GM18508 (cell line): ENCODE results near the gene CACNB4.
"Not testable (repeated sequence)": the region's sequence is repeated elsewhere in the genome, so short reads cannot be mapped to it uniquely, and the experiment has no call there.

Experiments
- ATAC-seq: cut with Tn5 transposase; IDR thresholded peaks from one replicate; pipeline ENCODE4 v1.9.1; 2021; ENCODE audit warnings: moderate number of reproducible peaks; ENCODE audit not compliant: insufficient read depth, unreplicated experiment

Gene CACNB4

DNA sequence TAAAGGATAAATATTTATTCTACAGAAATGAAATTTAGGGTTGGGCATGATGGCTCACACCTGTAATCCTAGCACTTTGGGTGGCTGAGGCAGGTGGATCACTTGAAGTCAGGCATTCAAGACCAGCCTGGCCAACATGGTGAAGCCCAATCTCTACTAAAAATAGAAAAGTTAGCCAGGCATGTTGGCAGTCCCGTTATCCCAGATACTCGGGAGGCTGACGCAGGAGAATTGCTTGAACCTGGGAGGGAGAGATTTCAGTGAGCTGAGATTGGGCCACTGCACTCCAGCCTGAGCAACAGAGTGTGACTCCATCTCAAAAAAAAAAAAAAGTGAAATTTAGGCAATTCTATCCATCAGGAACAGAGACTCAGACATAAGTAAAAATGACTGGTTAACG is 8.1 kb downstream of the CACNB4 start:
- not testable (repeated sequence) for ATAC-seq

DNA sequence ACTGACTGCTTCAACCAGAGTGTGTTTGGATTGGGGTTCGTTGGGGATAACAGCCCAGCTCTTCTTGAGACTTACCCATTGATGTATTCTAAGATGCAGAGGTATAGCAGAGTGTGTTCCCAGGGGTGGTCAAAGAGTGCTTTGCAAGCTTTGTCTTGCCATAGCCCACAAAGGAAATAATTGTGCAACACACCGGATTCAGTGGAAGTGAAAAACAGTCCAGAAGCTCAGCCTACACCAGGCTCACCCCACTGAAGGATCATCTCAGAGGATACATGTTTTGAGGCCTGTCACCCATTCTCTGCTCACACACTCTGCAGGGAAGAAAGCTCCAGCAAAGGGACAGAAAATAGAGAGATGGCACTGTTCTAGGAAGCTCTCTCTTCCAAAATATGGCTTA is 9.6 kb downstream of the CACNB4 start:
- no peak for ATAC-seq

DNA sequence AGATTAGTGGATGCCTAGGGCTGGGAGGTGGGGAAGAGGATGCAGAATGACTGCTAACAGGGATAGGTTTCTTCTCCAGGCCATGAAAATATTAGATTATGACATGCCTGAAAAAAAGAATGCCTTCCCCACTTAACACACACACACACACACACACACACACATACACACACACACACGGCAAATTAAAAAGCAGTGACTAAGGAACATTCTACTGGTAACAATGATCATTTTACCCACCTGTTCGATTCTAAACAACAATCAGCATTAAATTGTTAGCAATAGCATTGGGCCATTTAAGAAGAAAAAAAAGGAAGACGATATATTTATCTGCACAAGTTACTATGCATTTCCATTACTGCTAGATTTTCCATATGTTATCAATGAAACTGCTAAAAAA is 10.8 kb downstream of the CACNB4 start:
- ATAC-seq, result no peak

DNA sequence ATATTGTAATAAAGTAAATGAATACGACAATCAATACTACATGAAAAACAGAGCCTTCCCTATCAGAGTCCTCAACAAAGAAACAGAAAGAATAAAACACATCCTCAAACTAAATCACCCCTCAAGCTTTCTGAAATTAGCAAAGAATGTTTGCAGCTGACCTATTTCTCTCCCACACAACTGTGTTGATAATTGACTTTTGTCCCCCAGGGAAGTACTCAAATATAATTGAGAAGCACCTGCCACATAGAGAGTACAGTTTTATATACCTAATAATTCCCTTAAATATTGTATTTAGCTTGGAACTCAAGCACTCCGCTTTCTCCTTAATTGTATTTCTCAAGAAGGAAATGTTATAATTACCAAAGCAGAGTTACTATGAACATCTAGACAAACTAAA is 12.6 kb downstream of the CACNB4 start:
- ATAC-seq, result no peak

DNA sequence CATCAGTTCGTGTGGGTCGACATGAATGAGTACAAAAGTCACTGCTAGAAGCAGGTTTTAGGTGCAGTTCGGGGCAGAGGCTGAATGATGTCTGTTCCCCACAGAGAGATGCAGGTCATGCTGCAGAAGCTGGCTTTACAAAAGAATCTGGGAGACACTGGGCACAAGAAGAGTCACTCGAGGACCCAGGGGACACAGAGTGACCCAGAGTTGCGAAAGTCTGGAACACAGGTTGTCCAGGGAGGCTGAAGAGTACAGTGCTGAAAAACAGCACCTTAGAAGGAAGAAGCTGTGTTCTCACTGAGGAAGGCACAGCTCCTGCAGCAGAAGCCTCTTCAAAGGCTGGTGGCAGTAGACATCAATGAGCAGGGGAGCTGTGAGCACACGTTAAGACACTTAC is 14.8 kb downstream of the CACNB4 start:
- no peak for ATAC-seq

DNA sequence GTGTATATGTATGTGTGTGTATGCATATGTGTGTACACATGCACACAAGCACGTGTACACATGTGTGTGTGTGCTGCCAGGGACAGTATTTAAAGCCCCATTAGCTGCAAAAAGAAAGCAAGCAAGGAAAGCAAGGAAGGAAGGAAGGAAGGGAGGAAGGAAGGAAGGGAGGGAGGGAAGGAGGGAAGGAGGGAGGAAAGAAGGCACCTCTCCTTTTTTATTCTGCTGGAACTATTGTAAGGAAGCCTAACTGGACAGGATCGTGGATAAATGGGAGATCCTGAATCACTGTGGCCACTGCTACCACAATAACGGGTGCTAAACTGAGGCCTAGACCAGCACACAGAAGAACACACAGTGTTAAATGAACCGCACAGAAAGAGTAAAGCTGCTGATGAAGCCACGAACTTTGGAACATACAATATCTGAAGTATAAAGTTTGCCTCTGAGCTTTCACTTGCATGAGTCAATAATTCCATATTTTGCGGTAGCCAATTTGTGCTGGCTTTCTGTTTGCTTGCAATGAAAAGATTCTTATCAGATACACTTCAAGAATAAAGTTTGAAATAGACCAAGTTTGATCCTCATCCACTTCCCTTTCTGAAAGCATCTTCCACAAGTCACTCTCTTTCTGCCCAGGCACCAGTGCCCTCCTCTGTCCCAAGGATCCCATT is 15.5 kb downstream of the CACNB4 start:
- no peak for ATAC-seq

DNA sequence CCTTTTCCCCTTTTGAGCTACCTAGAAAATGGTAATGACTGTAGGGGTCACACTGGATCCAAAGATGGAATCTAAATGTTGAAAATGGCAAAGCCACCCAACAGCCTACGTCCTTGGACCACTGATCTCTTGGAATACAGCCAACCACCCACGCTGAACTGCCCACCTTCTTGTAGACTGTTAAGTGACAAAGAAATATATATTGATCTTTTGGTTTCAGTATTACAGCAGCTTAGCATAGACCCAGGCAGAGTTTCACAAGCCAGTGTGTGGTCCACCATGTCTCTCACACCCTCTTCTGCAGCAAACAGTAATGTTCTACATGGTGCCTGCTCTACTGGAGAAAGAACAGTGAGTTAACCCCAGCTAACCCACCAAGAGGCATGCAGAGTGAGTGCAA is 20.2 kb downstream of the CACNB4 start:
- ATAC-seq, result no peak

DNA sequence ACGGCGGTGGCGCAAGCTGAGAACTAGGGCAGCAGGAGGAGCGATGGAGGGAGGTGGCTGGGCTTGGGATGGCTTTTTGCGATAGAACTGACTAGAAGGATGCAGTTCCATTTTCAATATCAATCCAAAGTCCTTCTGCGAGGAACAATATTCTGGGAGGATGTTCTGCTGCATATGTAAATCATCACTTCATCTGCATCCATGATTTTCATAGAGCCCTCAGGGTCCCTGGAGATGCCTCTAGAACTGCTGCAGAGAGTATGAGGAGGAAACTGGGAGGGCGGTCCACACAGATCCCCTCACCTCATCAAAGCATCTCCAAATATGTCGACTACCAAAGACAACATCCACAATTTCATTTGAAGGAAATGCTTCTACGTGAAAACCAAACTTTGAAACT is 20.8 kb downstream of the CACNB4 start:
- ATAC-seq, result no peak

DNA sequence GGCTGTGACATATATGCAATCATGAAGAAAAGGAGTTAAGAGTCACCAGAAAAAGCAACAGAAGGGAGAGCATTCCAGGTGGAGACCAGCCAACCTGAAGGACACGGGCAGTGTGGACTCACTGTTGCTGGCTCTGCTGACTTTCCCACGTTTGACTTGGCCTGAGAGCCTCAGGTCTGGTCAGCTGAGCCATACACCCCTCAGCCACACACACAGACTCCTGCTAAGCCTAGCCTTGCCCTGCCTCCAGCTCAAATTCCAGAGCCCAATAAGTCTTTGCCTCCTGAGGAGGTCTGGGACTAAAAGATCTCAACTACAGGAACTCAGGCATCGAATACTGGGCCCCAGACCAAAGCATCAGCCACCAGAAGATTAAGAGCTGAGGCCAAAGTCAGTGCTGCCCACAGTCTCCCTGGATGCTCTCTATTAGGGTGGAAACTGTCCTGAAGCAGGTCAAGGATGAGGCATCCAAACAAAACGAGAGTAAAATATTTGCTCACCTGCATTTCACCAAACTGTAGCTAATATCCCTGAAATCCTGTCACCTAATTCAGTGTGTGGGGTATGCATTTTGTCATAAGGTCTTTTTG is 23.3 kb downstream of the CACNB4 start:
- ATAC-seq, result no peak

DNA sequence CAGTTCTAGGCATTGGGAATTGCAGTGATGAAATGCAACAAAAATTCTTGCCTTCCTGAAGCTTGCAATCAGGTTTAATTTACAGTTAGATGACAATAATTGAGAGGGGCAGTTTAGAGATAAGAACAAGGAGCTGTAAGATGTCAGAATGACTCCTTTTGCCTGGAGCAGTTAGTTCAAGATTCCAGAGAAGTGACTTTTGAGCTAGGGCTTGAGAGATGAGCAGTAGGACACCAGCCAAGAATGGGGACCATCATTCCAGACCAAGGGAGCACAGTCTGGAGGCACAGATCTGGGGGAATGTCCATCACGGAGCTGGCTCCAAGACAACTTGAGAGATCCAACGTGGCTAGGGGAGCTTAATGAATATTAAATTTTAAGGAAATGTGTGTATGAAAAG is 26.8 kb downstream of the CACNB4 start:
- no peak for ATAC-seq

DNA sequence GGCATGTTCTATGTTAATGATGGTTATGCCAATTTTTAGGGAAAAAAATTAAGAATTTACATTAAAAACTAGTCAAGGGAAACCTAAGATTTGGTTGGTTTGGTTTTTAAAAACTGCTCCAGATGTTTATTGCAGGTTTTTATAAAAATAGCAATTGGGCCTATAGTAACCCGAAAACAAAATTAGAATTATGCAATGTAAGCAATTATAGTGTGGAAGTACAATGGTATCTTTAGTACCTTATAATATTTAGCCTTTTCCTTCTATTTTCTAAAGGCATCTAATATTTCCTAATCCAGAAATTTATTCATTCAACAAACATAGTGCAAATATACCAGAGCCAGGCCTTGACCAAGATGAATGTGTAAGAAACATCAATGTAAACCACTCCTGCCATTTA is 27.3 kb downstream of the CACNB4 start:
- ATAC-seq, result no peak

DNA sequence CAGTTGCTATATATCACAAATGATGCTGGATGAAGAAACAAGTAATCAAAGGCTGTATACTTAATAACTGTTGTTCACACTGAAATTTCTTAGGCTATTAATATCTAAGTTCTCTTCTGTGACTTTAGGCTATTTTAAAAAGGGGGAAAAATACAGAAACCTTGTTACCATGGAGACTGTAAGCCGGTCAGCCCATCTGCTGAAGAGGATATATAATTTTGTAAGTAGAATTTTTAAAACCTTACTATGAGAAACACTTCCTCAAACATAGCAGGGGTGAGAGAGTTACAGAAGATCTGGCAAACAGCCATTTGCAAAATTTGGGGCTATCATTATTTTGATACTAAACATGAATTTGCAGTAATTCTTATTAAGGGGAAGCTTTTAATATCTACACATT is 27.8 kb downstream of the CACNB4 start:
- ATAC-seq, result no peak

DNA sequence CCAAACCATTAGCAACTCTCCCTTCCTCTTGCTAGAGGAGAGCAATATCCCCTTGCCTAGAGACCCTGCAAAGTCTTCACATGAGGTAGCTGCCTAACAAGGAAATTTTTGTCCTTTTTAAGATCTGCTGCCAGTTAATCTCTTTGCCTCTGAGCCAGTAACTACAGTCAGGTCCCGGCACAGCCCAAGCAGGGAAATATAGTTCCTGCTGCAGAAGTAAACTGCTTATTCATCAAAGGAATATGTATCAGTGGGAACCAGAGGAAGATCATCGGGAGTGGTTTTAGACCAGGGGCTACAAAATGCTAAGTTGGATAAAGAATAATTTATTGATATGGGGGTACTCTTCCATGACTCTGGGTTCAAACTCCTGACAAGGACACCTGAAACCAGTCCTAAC is 30.6 kb downstream of the CACNB4 start:
- ATAC-seq, result no peak

DNA sequence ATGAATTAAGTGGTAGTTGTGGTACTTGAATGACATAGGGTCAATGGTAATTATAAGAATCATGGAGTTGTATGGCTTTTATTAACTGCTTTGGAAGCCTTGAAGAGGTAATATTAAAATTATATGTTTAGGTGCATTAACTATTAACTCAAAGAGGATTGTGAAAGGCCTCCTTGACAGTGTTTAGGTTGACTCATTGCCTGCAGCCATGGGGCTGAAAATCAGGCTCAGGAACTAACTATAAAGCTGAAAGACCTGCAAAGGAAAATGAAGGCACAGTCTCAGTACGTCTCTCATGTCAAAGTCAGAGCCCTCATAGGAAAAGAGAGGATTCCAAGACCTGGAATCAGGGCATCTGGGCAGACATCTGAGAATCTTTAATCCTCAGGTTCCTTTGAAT is 31.0 kb downstream of the CACNB4 start:
- ATAC-seq, result no peak

DNA sequence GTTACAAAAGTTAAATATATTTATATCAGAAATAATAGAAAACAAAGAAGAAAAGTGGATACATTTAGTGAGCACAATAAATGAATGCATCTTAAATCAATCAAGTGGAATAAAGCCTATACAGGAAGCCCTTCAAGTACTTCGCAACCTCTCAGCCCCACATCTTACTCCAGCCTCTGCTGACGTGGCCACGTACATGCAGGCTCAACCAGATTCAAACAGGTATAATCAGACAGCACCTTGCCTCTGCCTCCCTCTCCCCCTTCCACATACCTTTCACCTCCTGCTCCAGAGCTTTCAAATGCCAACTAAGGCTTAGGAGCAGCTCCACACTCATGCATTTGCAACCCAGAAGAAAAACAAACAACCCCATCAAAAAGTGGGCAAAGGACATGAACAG is 32.9 kb downstream of the CACNB4 start:
- ATAC-seq, result no peak

DNA sequence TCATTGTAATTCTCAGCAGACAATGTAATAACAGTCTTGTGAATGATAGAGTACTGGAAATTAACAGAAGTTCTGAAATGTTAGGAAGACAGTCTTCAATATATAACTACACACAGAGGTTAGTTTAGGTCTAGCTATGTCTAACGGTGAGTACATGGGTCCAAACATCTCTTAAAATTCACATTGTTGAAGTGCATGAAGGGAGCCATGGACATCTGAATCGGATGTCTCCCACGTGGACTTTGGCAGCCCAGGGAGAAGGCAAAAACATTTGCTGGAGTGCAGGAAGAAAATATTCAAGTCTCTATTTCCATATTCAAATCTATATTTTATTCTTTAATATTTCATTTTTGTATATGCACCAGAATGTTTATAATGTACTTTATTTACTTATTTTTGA is 34.8 kb downstream of the CACNB4 start:
- ATAC-seq, result no peak

DNA sequence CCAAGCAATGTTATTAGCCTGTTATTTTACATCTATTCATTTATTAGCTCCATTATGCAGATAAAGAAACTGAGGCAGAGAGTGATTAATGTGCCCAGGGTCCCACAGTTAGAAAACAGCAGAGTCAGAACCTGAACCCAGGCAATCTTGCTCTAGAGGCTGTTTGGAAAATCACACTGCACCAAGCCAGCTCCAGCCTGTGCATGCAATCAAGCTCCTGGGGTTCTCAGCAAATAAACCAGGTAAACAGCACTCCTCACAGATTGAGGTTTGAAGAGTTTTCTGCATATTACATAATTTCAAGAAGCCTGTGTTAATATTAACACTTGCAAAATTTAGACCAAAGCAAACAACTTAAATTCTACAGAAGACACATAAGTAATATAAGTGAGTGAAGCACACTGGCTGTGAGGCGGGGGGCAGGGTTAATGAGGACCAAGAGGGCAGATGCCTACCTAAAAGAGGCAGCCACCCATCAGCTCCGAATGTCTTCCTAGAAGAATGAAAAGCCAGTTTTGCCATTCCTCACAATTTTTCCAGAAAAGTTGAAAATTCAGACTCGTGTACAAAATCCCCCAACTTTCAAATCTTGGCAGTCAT is 35.4 kb downstream of the CACNB4 start:
- no peak for ATAC-seq

DNA sequence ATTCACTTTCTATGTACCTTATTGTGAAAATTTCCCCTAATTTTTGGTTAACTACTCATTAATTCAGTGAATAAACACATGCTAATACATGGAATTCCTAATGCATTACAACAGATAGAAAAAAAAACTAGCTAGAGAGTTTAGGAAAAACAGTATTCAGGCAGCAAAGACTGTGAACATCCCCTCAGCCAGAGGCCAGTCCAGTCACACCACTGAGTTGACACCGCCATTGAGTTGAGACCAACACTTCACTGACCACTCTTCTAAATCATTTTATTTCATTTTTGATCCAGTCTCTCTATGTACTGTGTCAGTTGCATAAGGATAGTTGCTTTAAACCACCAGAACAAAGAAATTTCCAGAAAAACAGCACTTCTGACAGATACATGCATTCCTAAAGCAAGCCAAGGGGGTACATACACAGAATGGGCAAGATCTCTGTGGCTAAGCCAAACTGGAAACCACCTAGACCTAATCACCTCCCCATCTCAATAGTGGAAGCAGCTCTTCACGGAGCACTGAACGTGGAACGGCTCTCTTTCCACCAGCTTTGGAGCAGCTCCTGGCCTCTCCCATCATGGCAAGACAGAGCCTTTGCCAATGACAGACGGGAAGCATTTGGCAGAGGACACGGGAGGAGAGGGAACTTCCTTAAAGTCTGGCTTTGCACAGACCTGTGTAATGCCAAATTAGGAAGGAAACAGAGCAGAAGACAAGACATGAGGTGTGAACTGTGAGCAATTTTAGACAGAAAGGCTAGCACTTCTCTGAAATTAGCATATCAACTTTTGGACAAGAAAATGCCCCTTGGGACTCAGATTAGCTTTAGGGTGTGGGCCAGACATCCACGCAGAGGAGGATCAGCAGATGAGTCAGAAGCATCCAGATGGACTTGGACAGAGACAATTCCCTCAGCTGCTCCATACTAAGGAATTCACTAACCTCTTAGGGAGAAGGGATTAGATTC is 36.4 kb downstream of the CACNB4 start:
- ATAC-seq, result no peak

DNA sequence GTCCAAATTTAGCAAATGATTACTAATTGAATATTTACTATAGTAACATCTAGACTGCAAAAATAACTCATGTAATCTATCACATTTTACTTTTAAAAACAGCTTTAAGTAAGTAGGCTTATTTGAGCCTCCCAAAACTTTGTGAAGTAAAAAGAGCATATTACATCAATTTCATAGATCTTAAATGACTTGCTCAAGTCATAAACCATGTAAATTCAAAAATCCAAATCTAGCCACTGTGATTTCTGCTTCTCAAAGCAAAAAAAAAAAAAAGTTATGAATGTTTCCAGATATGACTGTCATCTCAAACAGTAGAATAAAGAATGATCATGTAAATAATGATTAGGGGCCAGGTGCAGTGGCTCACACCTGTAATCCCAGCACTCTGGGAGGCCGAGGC is 37.5 kb downstream of the CACNB4 start:
- ATAC-seq, result no peak

DNA sequence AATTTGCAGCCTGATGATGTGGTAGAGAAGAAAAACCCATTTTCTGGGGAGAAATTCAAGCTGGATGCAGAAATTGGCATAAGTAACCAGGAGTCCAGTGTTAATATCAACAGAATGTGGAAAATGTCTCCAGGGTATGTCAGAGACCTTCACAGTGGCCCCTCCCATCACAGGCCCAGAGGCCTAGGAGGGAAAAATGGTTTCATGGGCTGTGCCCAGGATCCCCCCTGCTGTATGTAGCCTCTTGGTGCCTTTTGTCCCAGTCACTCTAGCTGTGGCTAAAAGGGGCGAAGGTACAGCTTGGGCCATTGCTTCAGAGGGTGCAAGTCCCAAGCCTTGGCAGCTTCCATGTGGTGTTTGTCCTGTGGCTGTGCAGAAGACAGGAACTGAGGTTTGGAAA is 40.2 kb downstream of the CACNB4 start:
- no peak for ATAC-seq

DNA sequence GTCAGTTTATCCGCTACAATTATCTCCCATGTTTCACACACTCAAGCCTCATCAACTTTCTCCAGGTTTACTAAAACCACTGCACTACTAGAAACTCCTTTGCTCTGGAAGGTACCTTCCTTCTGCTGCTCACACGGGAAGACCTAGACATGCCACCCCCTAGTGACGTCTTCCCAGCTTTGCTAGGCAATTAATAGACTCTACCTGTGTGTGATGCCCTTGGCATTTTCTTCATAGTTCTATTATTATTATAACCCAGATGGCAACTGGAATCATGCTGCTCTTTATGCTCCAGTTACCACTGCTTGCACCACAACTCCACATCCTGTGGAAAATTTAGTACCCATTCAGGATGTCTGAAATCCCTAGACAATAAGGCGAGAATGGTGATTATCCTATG is 42.4 kb downstream of the CACNB4 start:
- no peak for ATAC-seq
